Type B pancreatic cell (in vitro differentiated cells): Measurements from ENCODE around the gene SNED1. TPM values are rescaled to one million over a fixed set of nuclear protein-coding genes. Genes with fewer than 3 reads are reported as not detected.

Experiments
- DNase-seq: peaks from one replicate; pipeline ENCODE4 v3.0.0; 2021; ENCODE audit warnings: mixed read lengths; ENCODE audit not compliant: unreplicated experiment; ENCODE audit errors: extremely low spot score
- H3K27ac Mint-ChIP-seq: 2 replicates; pipeline ENCODE4 v1.8.0; 2021; ENCODE audit warnings: mild to moderate bottlenecking, mixed read lengths
- H3K27me3 Mint-ChIP-seq: 2 replicates; pipeline ENCODE4 v1.8.0; 2021; ENCODE audit warnings: mixed read lengths
- H3K36me3 Mint-ChIP-seq: 2 replicates; pipeline ENCODE4 v1.8.0; 2021; ENCODE audit warnings: mixed read lengths
- H3K4me1 Mint-ChIP-seq: one replicate; pipeline ENCODE4 v1.8.0; 2021; ENCODE audit warnings: mixed read lengths; ENCODE audit not compliant: unreplicated experiment
- H3K4me3 Mint-ChIP-seq: 2 replicates; pipeline ENCODE4 v1.8.0; 2021; ENCODE audit warnings: mild to moderate bottlenecking, mixed read lengths
- H3K9me3 Mint-ChIP-seq: 2 replicates; pipeline ENCODE4 v1.8.0; 2021; ENCODE audit warnings: mixed read lengths
- CTCF ChIP-seq: fragments of 200-600 bp; sonication (generic); conservative IDR thresholded peaks from 2 replicates; pipeline ENCODE4 v1.5.0; 2021; ENCODE audit warnings: antibody characterized with exemption, mild to moderate bottlenecking
- total RNA-seq: library from RNA; stranded (reverse); gene quantifications from 2 replicates; pipeline ENCODE4 v1.2.1, GENCODE V29; 2021; ENCODE audit warnings: low replicate concordance

The SNED1 gene
- total RNA-seq, 1 donor from 2014 or later = 140 TPM

- no peak for TF ChIP-seq CTCF
- DNase-seq = no peak
- no peaks in the 10 kb centered on the region for H3K9me3 Mint-ChIP-seq
These were observed 11.5 kb upstream of the SNED1 start for GRCh38 chr2:240986787-240987411.

GRCh38 chr2:240987588-240987987 lies 10.8 kb upstream of the SNED1 start:
- H3K27ac Mint-ChIP-seq = no peak overlapping the region
- DNase-seq = no peak
- no peak for TF ChIP-seq CTCF
- no peaks in the 10 kb centered on the region for H3K36me3 Mint-ChIP-seq
- H3K4me1 Mint-ChIP-seq = peaks cover 4% of the 10 kb centered on the region
- H3K4me3 Mint-ChIP-seq = no peak overlapping the region
- H3K27me3 Mint-ChIP-seq = peaks cover 3% of the 10 kb centered on the region
- H3K9me3 Mint-ChIP-seq = no peaks in the 10 kb centered on the region

More at GRCh38 chr2:240986787-240987411, 11.5 kb upstream of the SNED1 start:
- Mint-ChIP-seq H3K4me3 (no peak overlapping the region), H3K27ac (no peak overlapping the region), H3K36me3 (no peaks in the 10 kb centered on the region), H3K27me3 (peaks cover 6% of the 10 kb centered on the region), H3K4me1 (peaks cover 4% of the 10 kb centered on the region)

GRCh38 chr2:240988146-240988545 lies 10.3 kb upstream of the SNED1 start:
- Mint-ChIP-seq H3K4me1 (peaks cover 4% of the 10 kb centered on the region), H3K27me3 (no peaks in the 10 kb centered on the region), H3K9me3 (no peaks in the 10 kb centered on the region), H3K36me3 (no peaks in the 10 kb centered on the region), H3K27ac (no peak overlapping the region), H3K4me3 (no peak overlapping the region)
- no peak for TF ChIP-seq CTCF
- DNase-seq = no peak

- H3K27ac Mint-ChIP-seq = no peak overlapping the region
- peaks cover 4% of the 10 kb centered on the region for H3K4me1 Mint-ChIP-seq
- DNase-seq = no peak
- no peaks in the 10 kb centered on the region for H3K27me3 Mint-ChIP-seq
- H3K36me3 Mint-ChIP-seq = no peaks in the 10 kb centered on the region
- H3K4me3 Mint-ChIP-seq = no peak overlapping the region
- TF ChIP-seq CTCF = no peak
- no peaks in the 10 kb centered on the region for H3K9me3 Mint-ChIP-seq
These were observed 9.7 kb upstream of the SNED1 start for GRCh38 chr2:240988571-240989271.

GRCh38 chr2:240989451-240990265 lies 8.8 kb upstream of the SNED1 start:
- no peak for DNase-seq
- Mint-ChIP-seq H3K27me3 (no peaks in the 10 kb centered on the region), H3K4me1 (peaks cover 5% of the 10 kb centered on the region), H3K27ac (no peak overlapping the region), H3K4me3 (no peak overlapping the region), H3K9me3 (no peaks in the 10 kb centered on the region), H3K36me3 (no peaks in the 10 kb centered on the region)
- peak; percentile 68 for TF ChIP-seq CTCF
